HepG2 (cell line): ENCODE measurements around the gene ACACB. TPM values are rescaled to one million over a fixed set of nuclear protein-coding genes. Genes with fewer than 3 reads are reported as not detected.

ENCODE experiments used
- ASH2L ChIP-seq: fragments of 300-600, 200-600 bp; sonication (generic); IDR thresholded peaks from 2 replicates; pipeline ENCODE4 v1.7.0; 2017; ENCODE audit warnings: low read depth, mild to moderate bottlenecking, moderate library complexity, mixed read lengths, low read length; ENCODE audit not compliant: insufficient read length
- ATF2 ChIP-seq: sonication (generic); formaldehyde crosslinking; IDR thresholded peaks from 2 replicates; pipeline ENCODE4 v1.4.0; 2020; ENCODE audit warnings: missing genetic modification reagents
- GABPA ChIP-seq, 2 experiments: IDR thresholded peaks; 2 replicates each; pipeline ENCODE4 v1.6.1; 2011 to 2016; ENCODE audit warnings: low read depth in 2 of 2, low read length in 1 of 2, missing biosample characterization in 1 of 2, missing genetic modification characterization in 1 of 2
- HCFC1 ChIP-seq: fragments of 150-350 bp; IDR thresholded peaks from 2 replicates; pipeline ENCODE4 v1.6.1; 2014; ENCODE audit warnings: low read depth, low read length
- HOXA9 ChIP-seq: sonication (generic); formaldehyde crosslinking; IDR thresholded peaks from 2 replicates; pipeline ENCODE4 v1.8.1; 2022; ENCODE audit warnings: missing genetic modification reagents, mild to moderate bottlenecking, moderate library complexity, borderline replicate concordance
- JUNB ChIP-seq: sonication (generic); formaldehyde crosslinking; IDR thresholded peaks from 2 replicates; pipeline ENCODE4 v1.8.0; 2022; ENCODE audit warnings: missing genetic modification reagents, mild to moderate bottlenecking, borderline replicate concordance
- NFIC ChIP-seq: IDR thresholded peaks from 2 replicates; pipeline ENCODE4 v1.6.1; 2012; ENCODE audit warnings: mild to moderate bottlenecking, low read length, inconsistent platforms
- PITX1 ChIP-seq: sonication (generic); formaldehyde crosslinking; IDR thresholded peaks from 2 replicates; pipeline ENCODE4 v1.5.1; 2020; ENCODE audit warnings: mild to moderate bottlenecking, missing genetic modification reagents
- RAD51 ChIP-seq: fragments of 450-650 bp; IDR thresholded peaks from 2 replicates; pipeline ENCODE4 v1.6.1; 2016; ENCODE audit warnings: borderline replicate concordance
- RARG ChIP-seq: sonication (generic); formaldehyde crosslinking; IDR thresholded peaks from 2 replicates; pipeline ENCODE4 v1.4.0; 2020; ENCODE audit warnings: low read depth, mild to moderate bottlenecking, missing genetic modification reagents
- RFX3 ChIP-seq: IDR thresholded peaks from 2 replicates; pipeline ENCODE4 v1.6.1; 2016; ENCODE audit warnings: missing biosample characterization, missing genetic modification reagents
- TFDP2 ChIP-seq: sonication (generic); formaldehyde crosslinking; IDR thresholded peaks from 2 replicates; pipeline ENCODE4 v1.4.0; 2020; ENCODE audit warnings: missing genetic modification reagents
- XRCC5 ChIP-seq: fragments of 200-400 bp; formaldehyde crosslinking; optimal IDR thresholded peaks from 2 replicates; pipeline ENCODE3; 2017; ENCODE audit warnings: mild to moderate bottlenecking, low read length
- ZBTB1 ChIP-seq: sonication (generic); formaldehyde crosslinking; IDR thresholded peaks from 2 replicates; pipeline ENCODE4 v1.4.0; 2020; ENCODE audit warnings: missing genetic modification reagents, borderline replicate concordance
- ZFP36 ChIP-seq: fragments of 150-350 bp; IDR thresholded peaks from 2 replicates; pipeline ENCODE4 v1.6.1; 2018; ENCODE audit warnings: borderline replicate concordance, low read length, low read depth; ENCODE audit not compliant: partially characterized antibody
- ZMAT5 ChIP-seq: sonication (generic); formaldehyde crosslinking; IDR thresholded peaks from 2 replicates; pipeline ENCODE4 v1.5.0; 2020; ENCODE audit warnings: mild to moderate bottlenecking, low read depth, missing genetic modification reagents, borderline replicate concordance
- ZNF234 ChIP-seq: sonication (generic); formaldehyde crosslinking; conservative IDR thresholded peaks from 2 replicates; pipeline ENCODE4 v1.5.1; 2020; ENCODE audit warnings: mild to moderate bottlenecking, missing genetic modification reagents
- ZNF292 ChIP-seq: sonication (generic); formaldehyde crosslinking; IDR thresholded peaks from 2 replicates; pipeline ENCODE4 v1.8.1; 2022; ENCODE audit warnings: mild to moderate bottlenecking, low read depth, missing genetic modification reagents, borderline replicate concordance
- ZNF367 ChIP-seq: sonication (generic); formaldehyde crosslinking; IDR thresholded peaks from 2 replicates; pipeline ENCODE4 v1.4.0; 2020; ENCODE audit warnings: missing genetic modification reagents, borderline replicate concordance
- ZNF788 ChIP-seq: sonication (generic); formaldehyde crosslinking; IDR thresholded peaks from 2 replicates; pipeline ENCODE4 v1.5.0; 2020; ENCODE audit warnings: mild to moderate bottlenecking, missing genetic modification reagents, borderline replicate concordance
- ZNF883 ChIP-seq: sonication (generic); formaldehyde crosslinking; IDR thresholded peaks from 2 replicates; pipeline ENCODE4 v1.5.1; 2020; ENCODE audit warnings: mild to moderate bottlenecking, missing genetic modification reagents; ENCODE audit errors: not compliant biosample characterization
- polyA plus RNA-seq, 8 experiments: library from polyadenylated mRNA; depleted of rRNA in 3 of 8; stranded (reverse) in 7 of 8; unstranded in 1 of 8; fragments of >200 nt; fragmentation: Illumina TruSeq in 4 of 8; extraction: Trizol in 4 of 8; gene quantifications; 2 replicates each; pipeline versions ENCODE4 v1.2.1 to v1.2.3, GENCODE V29; 2011 to 2016; ENCODE audit warnings: low read depth in 4 of 8, missing spikeins in 1 of 8, mixed read lengths in 1 of 8; ENCODE audit not compliant: insufficient read depth in 1 of 8
- total RNA-seq, 5 experiments: library from RNA; depleted of rRNA; stranded (reverse); fragments of >200 nt; fragmentation: Illumina TruSeq; extraction: Trizol; gene quantifications; 2 replicates each; pipeline ENCODE4 v1.2.3, GENCODE V29; 2016; ENCODE audit warnings: low read depth in 1 of 5
- TF ChIP-seq, protein P1 (sequence below): sonication (generic); formaldehyde crosslinking; IDR thresholded peaks from 2 replicates; pipeline ENCODE4 v1.4.0; 2020; ENCODE audit warnings: low read depth, mild to moderate bottlenecking, missing genetic modification reagents
- TF ChIP-seq, protein P2 (sequence below): IDR thresholded peaks from 2 replicates; pipeline ENCODE4 v1.6.1; 2016; ENCODE audit warnings: low read depth, control low read depth

Gene ACACB
- total and polyA plus RNA-seq, 2 of the 13 experiments (the other 11 are each of a cell fraction or from before 2014, with no cell fraction given) = 6.2 to 8.6 TPM

GRCh38 chr12:109110988-109111495, 5.3 kb upstream of the ACACB start (continued):
- no peak for TF ChIP-seq GABPA (IDR thresholded peaks at IDR 0.05; ENCODE audit: low read depth, low read length)
- TF ChIP-seq GABPA (CRISPR knock-in tag; IDR thresholded peaks at IDR 0.05; ENCODE audit: low read depth) = peak; percentile 57
- TF ChIP-seq XRCC5 = peak; percentile 57
- no peak for TF ChIP-seq RARG (CRISPR knock-in tag)
- TF ChIP-seq ZNF234 (CRISPR knock-in tag) = no peak
- no peak for TF ChIP-seq ZMAT5
- no peak for TF ChIP-seq ZFP36
- no peak for TF ChIP-seq JUNB
- TF ChIP-seq RFX3 (CRISPR knock-in tag) = peak; percentile 97
- peak; percentile 77 for TF ChIP-seq ZNF292
- TF ChIP-seq TFDP2 (CRISPR knock-in tag) = peak; percentile 24; the same call in 1 of the 2 replicates
- no peak for TF ChIP-seq ZNF883 (CRISPR knock-in tag)
- TF ChIP-seq PITX1 (CRISPR knock-in tag) = peak; percentile 16; the same call in 1 of the 2 replicates
- TF ChIP-seq ZNF788 (CRISPR knock-in tag) = peak; percentile 49; the same call in 1 of the 2 replicates
- 0 out of 2 replicates have a peak, but pooled peaks have one; percentile 15 for TF ChIP-seq ATF2 (CRISPR knock-in tag)
- no peak for TF ChIP-seq NFIC
- TF ChIP-seq HOXA9 = no peak
- TF ChIP-seq HCFC1 = no peak
- TF ChIP-seq, protein P1, sequence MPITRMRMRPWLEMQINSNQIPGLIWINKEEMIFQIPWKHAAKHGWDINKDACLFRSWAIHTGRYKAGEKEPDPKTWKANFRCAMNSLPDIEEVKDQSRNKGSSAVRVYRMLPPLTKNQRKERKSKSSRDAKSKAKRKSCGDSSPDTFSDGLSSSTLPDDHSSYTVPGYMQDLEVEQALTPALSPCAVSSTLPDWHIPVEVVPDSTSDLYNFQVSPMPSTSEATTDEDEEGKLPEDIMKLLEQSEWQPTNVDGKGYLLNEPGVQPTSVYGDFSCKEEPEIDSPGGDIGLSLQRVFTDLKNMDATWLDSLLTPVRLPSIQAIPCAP (CRISPR knock-in tag) = no peak
- no peak for TF ChIP-seq ZNF367
- TF ChIP-seq ASH2L = peak; percentile 69
- no peak for TF ChIP-seq ZBTB1
- TF ChIP-seq RAD51 = no peak
- TF ChIP-seq, protein P2, sequence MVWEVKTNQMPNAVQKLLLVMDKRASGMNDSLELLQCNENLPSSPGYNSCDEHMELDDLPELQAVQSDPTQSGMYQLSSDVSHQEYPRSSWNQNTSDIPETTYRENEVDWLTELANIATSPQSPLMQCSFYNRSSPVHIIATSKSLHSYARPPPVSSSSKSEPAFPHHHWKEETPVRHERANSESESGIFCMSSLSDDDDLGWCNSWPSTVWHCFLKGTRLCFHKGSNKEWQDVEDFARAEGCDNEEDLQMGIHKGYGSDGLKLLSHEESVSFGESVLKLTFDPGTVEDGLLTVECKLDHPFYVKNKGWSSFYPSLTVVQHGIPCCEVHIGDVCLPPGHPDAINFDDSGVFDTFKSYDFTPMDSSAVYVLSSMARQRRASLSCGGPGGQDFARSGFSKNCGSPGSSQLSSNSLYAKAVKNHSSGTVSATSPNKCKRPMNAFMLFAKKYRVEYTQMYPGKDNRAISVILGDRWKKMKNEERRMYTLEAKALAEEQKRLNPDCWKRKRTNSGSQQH = no peak
